HG02884 (cell line): ENCODE data around the gene SLC16A1.
A peak's percentile ranks its signal among the peaks of the same experiment; 100 is the strongest.
"Not testable (repeated sequence)": the region's sequence is repeated elsewhere in the genome, so short reads cannot be mapped to it uniquely, and the experiment has no call there.

Experiments
- ATAC-seq: cut with Tn5 transposase; IDR thresholded peaks from one replicate; pipeline ENCODE4 v1.9.1; 2021; ENCODE audit warnings: mild to moderate bottlenecking, moderate library complexity; ENCODE audit not compliant: unreplicated experiment

Gene SLC16A1, protein sequence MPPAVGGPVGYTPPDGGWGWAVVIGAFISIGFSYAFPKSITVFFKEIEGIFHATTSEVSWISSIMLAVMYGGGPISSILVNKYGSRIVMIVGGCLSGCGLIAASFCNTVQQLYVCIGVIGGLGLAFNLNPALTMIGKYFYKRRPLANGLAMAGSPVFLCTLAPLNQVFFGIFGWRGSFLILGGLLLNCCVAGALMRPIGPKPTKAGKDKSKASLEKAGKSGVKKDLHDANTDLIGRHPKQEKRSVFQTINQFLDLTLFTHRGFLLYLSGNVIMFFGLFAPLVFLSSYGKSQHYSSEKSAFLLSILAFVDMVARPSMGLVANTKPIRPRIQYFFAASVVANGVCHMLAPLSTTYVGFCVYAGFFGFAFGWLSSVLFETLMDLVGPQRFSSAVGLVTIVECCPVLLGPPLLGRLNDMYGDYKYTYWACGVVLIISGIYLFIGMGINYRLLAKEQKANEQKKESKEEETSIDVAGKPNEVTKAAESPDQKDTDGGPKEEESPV

GRCh38 chr1:112955773-112956543, at the start of gene SLC16A1:
Gene SLC16A1 (minus strand): TSS chr1:112956196. CDS start chr1:112929308, 26,888 bp downstream.
- peak; percentile 62 for ATAC-seq

DNA sequence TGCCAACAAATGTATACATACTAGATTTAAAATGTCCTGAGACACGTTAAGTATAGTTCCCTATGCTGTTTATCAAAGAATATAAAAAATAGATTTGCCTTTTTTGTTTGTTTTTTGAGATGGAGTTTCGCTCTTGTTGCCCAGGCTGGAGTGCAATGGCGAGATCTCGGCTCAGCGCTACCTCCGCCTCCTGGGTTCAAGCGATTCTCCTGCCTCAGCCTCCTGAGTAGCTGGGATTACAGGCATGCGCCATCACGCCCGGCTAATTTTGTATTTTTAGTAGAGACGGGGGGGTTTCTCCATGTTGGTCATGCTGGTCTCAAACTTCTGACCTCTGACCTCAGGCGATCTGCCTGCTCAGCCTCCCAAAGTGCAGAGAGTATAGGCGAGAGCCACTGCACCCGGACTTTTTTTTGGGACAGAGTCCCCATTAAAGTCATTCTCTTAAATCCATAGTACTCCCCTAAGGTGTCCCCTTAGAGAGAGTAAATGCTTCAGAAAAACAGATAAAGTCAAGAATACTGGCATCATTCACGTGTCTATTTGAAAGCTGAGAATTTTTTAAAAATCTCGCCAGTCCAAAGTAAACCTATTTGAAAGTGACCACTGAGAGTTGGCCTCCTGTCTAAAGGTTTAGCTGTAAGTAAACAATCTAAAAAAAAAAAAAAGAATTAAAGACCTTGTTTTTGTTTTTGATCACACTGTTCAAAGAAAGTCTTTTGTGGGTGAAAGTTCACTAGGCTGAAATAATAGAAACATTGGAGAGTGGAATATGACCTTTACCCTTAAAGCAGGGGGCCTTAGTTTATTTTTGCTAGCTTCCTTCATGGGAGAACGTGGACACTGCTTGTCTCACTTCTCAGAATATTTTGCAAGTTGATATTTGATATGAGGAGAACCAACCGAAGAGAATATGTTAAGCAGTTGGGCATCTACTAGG, 48.0 kb upstream of the SLC16A1 start:
- no peak for ATAC-seq

DNA sequence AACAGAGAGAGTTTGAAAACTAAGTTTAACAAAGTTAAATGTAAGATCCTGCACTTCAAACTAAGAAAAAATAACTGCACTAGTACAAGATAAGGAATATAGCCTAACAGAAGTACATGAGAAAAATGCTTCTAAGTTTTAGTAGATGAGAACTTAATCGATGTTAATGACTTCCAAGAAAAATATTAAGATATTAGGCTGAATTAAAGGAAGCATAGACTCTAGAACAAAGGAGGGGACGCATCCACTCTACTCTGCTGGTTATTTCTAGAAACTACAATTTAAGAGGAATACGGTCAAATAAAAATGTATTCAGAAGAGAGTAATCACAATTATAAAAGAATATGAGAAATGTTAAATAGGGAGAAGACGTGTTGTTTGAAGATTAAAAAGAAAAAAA, 46.3 kb upstream of the SLC16A1 start:
- no peak for ATAC-seq

- ATAC-seq, result no peak
Observed at GRCh38 chr1:112998592-112999235, 42.7 kb upstream of the SLC16A1 start.

DNA sequence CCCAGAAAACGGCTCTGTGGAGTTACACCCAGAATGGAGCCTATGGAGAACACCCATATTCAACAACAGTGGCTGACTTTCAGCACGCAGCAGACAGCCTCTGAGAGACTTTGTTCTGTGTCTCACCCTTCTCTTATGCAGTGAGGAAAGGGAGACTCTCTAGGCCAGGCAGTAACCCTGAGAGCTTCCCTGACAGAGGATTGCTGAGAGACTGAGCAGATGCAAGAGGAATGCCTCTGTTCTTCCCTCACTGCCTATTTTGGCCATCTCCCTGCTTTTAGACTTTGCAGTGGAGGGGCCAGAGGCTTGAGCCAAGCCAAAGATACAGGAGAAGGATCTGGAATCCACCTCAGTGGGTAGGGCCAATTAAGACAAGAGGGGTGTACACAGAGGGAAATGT, 41.8 kb upstream of the SLC16A1 start:
- no peak for ATAC-seq

DNA sequence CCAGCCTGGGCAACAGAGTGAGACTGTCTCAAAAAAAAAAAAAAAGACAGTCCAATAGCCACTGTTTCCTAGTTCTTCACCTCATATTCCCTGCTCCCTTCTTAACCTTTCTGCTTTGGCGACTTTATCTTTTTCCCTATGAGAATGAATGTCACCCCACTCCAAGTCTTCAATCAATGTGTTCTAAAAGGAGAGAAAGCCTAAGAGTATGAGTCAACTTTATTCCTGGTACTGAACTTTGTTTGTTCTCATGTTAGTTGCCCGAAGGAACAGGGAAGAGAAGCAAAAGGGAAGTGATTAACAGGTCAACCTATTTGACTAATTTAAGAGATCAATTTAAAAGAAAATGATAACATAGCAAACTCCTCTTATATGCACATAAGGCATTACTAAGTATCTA, 39.9 kb upstream of the SLC16A1 start:
- ATAC-seq, result no peak

DNA sequence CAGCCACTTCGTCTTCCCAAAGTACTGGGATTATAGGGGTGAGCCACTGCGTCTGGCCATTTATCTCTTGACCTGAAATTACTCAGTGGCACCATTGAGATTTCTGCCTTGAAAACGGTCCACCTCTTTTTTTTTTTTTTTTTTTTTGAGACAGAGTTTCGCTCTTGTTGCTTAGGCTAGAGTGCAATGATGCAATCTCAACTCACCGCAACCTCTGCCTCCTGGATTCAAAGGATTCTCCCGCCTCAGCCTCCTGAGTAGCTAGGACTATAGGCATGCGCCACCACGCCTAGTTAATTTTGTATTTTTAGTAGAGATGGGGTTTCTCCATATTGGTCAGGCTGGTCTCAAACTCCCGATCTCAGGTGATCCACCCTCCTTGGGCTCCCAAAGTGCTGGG, 39.0 kb upstream of the SLC16A1 start:
- ATAC-seq, result not testable (repeated sequence)

DNA sequence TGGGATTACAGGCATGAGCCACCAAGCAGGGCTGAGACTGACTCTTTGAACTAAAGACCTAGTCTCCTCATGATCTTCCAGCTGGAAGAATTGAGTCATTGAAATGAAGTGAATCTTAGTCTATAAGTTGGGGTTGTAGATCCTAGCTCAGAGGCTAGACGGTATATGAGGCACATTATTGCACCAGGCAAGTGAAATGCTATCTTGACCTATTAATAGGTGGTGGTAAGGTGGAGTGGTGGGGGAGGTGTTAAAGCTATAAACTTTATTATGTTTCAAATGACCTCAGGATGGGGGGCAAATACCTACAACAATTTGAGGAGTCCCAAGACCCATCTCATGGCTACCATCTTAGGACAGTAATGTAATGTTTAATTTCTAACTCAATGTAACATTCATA, 36.8 kb upstream of the SLC16A1 start:
- no peak for ATAC-seq

DNA sequence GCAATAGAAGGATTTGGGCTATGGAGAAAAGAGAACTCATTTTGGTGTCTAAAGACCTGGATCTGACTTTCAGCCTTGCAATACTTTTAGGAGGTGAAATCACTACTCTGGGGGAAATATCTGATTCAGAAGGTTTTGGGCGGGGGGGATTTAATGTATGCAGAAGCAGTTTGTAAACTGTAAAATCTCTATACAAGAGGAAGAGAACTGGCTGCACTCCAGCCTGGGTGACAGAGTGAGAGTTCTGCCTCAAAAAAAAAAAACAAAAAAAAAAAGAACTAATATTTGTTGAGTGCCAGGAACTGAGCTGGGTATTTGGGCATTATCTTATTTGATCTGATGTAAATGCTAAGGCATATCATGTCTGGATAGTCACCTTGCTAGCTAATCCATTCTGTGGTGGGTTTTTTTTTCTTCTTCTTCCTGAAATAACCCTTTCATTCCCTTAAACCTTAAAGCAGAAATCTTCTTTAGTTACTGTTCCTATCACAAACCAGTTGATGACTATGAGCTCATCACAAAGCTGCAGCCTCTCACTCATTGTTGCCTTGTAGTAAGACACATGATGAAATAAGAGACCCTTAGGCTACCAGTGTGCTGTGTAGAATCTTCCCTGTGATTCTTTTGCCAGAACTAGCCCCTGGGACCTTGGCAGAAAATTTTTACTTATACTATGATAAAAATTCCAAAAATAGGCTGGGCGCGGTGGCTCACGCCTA, 35.6 kb upstream of the SLC16A1 start:
- ATAC-seq, result no peak

- ATAC-seq, result no peak
Observed at GRCh38 chr1:112990271-112990670, 34.3 kb upstream of the SLC16A1 start.

GRCh38 chr1:112988367-112988766, 32.4 kb upstream of the SLC16A1 start:
- ATAC-seq, result no peak

- no peak for ATAC-seq
Observed at GRCh38 chr1:112985123-112985522, 29.1 kb upstream of the SLC16A1 start.

DNA sequence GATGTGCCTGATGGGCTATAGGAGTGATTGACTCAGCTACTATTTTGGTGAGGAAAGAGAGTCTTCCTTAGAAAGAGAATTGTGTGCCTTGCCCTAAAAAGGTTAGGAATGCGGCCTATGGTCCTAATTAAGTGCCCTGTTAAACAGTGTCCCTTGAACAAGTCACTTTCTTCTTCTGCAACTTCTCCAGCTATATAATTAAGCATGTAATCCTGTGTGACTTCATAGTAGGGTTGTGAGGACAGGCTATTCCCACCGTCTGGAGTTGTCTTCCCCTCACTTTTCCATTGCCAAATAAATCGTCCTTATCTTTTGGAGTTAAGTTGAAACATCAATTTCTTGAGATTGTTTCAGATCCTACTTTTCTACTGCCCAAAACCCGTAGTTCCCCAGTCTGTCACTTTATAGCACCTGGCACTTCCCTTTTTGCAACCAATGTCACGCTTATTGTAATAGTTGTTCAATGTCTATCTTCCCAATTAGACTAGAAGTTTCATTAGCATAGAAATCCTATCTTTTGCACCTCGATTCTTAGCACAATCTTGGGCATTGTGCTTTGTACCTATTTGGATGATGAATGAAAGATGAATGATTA, 27.6 kb upstream of the SLC16A1 start:
- ATAC-seq, result no peak

DNA sequence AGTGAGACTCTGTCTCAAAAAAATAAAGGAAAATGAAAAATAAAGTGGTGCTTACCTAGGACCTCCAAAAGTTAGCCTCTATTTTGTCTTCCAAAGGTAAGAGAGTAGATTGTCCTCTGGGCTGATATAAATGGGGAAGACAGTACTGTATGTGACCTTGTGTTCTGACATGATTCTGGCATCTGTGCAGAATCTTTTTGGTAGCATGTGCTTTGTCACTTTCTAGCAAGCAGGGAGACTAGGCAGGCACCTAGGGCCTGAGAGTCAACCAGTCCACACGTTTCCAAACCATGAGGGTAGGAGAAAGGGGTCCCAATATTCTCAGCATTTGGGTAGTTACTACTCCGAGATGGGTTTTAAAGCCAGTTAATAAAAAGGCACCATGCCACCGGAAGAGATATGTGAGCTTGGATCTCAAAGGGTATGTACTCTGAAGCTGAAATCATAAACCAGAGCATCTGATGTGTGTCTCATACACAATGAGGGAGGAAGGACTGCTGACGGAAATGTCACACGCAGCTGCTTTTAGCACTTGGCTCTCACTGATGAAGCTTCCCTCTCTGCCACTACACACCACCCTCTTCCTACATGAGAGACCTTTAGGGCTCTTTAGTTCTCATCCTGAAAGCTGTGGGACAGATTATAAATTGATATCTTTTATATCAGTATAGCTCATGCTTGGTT, 27.0 kb upstream of the SLC16A1 start:
- ATAC-seq, result no peak

GRCh38 chr1:112982328-112982727, 26.3 kb upstream of the SLC16A1 start:
- no peak for ATAC-seq

GRCh38 chr1:112981834-112982233, 25.8 kb upstream of the SLC16A1 start:
- ATAC-seq, result not testable (repeated sequence)

- no peak for ATAC-seq
Observed at GRCh38 chr1:112981426-112981825, 25.4 kb upstream of the SLC16A1 start.

GRCh38 chr1:112975336-112975735, 19.3 kb upstream of the SLC16A1 start:
- ATAC-seq, result no peak

DNA sequence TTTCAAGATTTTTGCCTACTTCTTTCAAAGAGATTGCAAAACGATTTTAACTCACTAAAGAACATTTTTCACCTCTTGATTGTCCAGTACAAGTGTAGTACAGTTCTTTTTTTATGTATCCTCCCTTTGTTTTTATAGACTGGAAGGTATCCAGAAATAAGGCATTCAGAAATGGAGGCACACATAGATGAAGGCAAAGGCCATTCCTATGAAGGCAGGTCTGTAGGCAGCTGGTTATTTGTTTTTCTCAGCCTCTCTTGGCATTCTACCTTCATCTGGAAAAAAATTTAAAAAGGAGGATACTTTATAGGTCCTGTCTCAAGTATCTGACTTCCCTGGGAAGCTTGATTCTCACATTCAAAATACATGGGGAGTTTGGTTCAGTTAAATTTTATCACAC, 18.6 kb upstream of the SLC16A1 start:
- ATAC-seq, result no peak
